ENCODE data around the gene LDB3.
"Not testable (repeated sequence)": the region's sequence is repeated elsewhere in the genome, so short reads cannot be mapped to it uniquely, and the experiment has no call there.

Gene LDB3

DNA sequence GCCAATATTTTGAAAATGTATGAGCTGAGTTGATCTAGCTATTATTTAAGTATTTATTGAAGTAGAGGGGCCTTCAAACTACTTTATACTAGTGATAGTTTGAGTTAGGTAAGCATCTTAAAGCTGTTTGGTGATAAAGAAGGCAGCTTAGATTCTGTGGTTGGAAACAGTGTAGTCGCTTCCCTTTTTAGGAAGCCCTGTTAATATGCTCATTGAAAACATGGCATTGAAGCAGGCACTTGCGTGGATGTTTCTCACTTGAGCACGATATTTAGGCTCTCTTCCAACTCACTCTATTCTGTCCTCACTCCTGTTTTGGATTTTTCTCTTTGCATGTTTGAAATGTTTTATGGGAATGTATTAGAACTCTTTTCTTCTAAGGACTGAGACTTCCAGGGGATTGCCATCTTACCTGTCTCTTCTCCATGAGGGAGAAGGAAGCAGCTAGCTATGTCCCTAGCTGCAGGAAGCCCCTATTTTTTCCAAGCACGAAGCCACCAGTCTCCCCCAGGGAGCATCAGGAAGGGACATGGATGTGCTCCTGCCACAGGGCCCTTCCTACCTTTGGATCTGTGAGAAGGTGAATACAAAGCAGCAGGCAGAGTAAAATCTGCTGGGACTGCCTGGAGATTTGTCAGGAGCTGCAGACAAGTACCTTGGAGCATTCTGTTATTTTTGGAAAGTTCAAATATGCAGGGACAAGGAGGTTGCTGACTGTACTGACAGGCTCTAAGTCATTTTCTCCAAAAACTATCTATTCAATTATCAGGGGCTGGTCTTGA lies 66.1 kb downstream of the LDB3 start:
- FAIRE-seq, result no peak

DNA sequence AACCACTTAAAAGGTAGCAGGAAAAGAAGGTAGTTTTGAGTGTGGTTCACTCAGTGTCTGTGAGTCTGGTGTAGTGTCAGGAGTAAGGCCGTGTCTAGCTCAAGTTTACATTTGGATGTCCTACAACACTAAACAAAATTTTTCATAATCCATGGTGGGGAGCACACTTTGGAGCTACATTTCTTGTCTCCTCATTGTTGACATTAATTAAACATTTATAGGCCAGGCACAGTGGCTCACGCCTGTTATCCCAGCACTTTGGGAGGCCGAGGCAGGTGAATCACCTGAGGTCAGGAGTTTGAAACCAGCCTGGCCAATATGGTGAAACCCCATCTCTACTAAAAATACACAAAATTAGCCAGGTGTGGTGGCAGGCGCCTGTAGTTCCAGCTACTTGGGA lies 67.0 kb downstream of the LDB3 start:
- not testable (repeated sequence) for FAIRE-seq

DNA sequence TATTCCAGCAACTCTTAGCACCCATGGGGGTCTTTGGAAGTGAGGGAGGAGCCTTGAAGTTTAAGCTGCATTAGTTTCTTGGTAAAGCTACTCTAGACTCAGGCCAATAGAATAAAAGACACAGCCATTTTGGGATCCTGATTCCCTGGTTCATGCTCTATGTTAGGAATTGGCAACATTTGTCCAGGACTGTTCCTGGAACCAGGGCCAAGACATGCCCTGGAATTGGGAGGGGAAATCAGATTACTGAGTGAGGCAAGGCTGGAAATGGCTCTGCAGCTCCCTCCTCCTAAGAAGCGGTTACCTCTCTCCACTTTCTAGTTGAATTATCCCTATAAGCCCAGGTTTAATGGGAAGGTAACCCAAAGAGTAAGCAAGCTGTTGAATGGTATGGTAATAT lies 73.9 kb downstream of the LDB3 start:
- FAIRE-seq, result no peak

DNA sequence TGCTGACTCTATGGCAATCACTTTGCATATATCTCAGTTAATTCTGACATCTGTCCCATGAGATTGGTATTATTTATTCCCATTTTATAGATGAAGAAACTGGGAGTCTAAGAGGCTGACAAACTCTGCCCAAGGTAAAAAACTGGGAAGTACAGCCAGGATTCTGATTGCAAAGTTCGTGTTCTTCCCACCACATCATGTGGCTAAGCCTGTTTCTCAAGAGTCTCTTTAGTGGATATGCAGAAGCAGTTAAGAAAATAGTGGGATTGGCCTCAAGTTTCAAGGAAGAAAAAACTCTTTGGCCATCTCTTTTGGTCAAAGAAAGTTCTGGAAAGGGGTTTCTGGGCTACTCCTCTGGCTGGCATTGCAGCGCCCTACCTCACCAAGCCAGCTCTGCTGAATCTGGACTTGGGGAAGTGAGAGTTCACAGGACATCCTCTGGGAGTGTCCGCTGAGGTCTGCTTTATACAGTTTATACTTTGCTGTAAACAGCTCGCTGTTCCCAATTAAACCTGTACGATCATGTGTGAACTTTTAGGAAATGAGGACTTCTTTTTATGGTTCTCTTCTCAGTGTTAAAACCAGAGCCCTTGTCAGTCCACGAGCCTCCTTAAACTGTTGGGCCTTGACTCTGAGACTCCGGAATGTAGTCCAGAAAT lies 75.9 kb downstream of the LDB3 start:
- FAIRE-seq, result no peak

DNA sequence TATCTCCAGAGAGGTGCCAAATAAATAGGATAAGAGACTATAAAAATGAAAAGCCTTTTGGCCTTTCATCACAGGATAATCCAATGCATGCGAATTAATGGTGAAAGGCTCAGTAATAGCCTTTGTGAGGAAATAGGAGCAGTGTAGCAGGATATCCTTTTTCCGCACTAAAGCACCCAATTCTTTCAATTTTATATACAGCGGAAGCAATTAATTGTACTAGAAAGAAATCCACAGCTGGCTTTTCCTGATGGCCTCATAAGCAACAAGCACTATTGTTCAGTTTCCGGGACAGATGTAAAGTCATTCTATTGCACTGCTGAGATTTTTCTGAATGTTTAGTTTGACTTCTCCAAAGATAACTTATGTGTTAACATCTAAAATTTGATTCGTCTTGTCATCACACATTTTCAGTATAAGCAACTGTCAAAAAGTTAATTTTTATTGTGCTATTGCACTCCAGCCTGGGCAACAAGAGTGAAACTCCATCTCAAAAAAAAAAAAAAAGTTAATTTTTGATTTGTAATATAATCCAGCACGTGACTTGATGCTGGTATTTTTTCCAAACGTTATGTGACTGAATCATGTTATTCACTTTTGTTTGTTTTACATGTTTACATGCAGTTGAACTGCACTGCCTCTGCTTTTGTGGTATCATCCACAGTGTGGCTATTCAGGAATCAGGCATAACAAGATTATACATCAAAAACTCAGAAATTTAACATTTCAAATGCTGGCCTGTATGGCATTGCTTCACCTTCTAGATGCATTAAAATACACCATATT lies 79.7 kb downstream of the LDB3 start:
- FAIRE-seq, result no peak

DNA sequence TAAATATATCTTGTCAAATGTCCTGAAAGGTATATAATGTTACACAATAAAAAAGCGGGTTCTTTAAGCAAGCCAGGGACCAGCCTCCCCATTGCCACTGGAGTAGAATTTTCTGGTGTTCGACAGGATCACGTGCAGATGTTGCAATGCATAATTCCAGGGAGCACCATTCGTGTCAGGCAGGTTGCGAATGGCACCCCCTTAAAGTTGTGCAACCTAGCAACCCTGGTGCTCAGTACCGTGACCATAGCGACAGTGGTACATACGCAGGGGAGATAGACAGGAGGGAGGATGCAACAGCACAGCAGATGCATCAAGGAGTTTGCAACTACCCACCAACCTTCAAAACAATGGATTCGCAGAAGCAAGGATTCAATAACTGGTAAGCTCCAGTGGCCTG lies 81.5 kb downstream of the LDB3 start:
- FAIRE-seq, result no peak

DNA sequence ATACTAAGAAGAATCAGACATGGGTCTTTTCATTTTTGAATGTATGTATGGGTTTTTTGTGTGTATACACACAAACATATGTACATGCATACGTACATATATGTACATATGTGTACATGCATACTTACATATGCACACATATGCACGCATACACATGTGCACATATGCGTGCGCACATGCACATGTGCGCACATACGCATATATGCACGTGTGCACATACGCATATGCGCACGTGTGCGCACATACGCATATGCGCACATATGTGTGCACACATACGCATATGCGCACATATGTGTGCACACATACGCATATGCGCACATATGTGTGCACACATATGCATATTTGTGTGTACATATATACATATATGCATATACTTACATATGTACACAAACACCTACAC lies 83.2 kb downstream of the LDB3 start:
- FAIRE-seq, result no peak

DNA sequence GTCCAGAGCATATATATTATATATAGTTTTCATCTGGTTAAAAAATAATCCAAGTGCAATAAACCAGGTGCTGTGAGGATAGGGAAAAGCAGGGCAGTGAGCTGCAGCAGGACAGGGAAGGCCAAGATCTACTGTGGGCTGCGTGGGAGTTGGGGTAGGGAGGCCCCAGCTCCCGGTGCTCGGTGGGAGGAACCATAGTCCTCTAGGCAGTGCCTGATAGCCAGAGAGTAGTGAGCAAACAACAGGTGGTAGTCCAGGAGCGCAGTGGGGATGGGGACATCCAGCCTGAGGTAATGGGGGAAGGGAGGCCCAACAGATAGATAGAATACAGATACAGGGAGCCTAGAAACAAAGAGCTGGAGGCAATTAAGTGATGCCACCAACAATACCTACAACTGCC lies 84.0 kb downstream of the LDB3 start:
- no peak for FAIRE-seq

DNA sequence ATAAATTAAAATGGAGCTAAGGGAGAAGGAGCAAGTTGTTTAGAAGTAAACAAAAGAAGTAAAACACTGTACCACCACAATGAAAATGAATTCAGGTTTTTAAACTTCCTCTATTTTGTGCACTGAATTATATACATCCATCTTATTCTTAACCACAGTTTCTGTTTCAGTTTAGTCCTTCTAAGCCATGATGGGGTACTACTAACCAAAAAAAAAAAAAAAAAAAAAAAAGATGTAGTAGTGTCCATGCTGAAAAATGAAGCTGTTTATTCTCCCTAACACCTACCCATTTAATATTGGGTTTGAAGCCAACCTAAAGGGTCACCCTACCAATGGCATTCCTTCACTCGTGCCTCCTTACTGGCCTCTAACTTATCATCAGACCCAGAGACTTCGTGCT lies 84.7 kb downstream of the LDB3 start:
- FAIRE-seq, result no peak

DNA sequence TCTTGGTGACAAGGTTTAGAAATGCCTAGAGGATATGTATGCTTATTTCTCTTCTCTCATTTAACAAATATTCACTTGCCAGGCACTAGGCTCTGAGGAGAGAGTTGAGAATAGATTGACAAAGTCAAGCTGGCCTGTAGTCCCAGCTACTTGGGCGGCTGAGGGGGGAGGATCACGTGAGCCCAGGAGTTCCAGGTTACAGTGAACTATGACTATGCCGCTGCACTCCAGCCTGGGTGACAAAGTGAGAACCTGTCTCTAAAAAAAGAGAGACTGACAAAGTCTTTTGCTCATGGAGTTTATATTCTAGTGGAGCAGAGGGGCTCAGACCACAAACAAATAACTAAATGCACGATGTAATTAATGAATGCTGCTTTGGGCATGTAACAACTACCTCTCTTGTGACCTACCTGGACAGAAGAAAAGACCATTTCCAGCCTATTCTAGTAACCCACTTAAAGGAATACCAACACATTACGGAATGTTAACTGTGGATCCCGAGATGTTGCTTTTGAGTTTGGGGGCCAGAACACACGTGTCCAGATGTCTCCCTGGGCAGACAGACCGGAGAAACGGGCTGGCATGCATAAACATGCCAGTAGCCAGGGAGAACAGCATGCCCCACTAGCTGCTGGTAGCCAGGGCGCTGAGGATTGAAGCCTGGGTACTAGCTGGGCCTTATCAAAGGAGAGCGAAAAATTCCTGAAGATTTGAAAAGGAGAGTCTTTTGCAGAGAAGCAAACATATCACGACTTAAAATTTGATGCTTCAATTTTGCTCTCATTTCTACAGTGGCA lies 85.5 kb downstream of the LDB3 start:
- FAIRE-seq, result no peak

DNA sequence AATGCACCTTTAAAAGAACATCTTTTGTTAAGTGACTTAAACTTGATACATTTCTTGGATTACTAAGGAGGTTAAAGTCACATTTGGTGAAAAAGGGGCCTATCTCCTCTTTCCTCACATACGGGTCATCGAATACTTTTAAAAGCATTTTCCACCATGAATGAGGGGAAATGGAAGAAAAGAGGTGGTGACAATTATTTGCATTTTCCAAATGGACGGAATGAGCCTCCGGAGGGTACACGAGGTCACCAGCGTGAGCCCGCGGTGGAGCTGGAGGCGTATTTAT lies 87.1 kb downstream of the LDB3 start:
- FAIRE-seq, result no peak

DNA sequence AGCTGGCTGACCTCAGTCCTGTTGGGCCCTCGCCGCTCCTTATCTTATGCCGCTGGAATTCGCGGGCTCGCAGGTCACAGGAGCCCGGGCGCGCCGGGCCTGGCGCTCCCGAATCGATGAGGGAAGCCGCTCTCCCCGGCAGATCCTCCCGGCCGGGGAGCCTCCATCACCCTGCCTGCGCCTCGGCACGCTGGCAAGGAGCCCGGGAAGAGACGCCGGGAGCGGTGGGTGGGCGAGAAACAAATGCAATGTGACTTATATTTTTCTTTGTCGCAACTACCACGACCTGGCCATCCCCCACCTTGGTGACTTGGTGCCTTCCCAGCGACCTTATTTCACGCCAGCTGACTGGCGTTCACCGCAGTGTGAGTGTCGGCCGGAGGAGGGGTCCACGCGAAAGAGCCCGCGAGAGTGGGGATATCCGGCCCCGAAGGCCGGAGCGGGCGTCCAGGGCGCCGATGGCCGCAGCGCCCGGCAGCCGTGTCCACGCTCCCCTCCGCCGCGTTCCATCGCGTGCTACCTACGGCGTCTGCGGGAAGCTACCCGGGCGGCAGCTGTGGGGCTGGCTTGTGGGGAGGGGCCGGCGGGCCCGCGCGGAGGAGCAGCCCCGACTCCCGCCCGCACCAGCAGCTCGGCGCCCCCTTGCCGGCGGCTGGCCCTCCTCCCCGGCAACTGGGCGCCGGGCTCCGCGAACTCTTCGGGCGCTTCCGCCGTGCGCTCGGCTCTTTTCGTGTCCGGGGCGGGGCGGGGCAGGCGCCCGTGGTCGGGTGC lies 87.6 kb downstream of the LDB3 start:
- no peak for FAIRE-seq

DNA sequence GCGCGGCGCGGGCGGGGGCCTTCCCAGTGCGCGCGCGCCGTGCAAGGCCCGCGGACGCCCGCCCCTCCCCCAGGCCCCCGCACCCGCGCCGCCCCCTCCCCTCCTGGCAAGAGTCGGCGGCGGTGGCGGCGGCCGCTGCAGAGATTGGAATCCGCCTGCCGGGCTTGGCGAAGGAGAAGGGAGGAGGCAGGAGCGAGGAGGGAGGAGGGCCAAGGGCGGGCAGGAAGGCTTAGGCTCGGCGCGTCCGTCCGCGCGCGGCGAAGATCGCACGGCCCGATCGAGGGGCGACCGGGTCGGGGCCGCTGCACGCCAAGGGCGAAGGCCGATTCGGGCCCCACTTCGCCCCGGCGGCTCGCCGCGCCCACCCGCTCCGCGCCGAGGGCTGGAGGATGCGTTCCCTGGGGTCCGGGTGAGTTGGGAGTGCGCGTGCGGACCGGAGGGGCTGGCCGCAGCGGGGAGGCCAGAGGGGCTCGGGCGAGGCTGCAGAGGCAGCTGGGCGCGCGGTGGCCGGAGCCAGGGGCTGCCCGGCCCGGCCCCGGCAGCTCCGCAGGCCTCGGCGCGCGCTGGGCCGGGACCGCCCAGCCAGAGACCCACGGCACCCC lies 88.3 kb downstream of the LDB3 start, which contains the start of gene BMPR1A:
Gene BMPR1A (plus strand): TSS at position 109 of the 602 bp plus-strand sequence. CDS start 119,400 bp downstream, outside the sequence.
- FAIRE-seq, result no peak

DNA sequence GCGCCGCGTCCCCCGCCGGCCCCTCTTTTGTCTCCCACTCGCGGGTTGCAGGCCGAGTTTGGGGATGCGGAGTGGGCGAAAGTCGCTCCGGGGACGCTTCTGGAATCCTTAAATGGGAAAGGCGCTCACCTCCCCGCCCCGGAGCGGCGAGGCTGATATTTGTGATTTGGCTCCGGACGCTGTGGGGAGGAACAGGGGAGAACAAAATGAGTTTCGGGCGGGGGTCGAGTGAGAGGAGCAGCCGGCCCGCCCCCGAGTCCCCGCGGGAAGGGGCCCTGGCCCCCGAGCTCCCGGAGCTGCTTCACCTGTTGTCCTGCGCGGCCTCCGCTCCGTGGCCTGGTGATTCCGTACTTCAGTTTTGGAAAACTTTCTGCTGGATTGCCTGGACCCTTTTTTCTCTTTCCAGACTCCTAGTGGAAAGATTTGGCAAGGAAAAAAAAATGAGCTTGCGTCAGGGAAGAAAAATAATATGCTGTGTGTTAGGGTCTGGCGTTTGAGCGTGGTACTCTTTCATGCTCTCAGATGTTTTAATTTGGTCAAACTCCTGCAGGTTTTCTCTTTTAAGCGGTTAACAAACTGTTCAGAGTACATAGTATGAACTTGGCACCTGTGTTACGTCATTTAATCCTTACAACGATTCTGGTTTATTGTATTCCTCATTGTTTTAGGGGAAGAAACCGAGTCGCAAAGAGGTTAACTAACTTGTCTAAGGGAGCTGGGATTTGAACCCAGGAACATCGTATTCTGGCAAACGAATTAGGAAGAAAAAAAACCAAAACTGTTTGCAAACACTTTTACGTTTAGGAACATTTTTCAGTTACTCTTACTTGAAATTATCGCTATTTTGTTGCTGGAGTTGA lies 89.0 kb downstream of the LDB3 start:
- FAIRE-seq, result no peak

DNA sequence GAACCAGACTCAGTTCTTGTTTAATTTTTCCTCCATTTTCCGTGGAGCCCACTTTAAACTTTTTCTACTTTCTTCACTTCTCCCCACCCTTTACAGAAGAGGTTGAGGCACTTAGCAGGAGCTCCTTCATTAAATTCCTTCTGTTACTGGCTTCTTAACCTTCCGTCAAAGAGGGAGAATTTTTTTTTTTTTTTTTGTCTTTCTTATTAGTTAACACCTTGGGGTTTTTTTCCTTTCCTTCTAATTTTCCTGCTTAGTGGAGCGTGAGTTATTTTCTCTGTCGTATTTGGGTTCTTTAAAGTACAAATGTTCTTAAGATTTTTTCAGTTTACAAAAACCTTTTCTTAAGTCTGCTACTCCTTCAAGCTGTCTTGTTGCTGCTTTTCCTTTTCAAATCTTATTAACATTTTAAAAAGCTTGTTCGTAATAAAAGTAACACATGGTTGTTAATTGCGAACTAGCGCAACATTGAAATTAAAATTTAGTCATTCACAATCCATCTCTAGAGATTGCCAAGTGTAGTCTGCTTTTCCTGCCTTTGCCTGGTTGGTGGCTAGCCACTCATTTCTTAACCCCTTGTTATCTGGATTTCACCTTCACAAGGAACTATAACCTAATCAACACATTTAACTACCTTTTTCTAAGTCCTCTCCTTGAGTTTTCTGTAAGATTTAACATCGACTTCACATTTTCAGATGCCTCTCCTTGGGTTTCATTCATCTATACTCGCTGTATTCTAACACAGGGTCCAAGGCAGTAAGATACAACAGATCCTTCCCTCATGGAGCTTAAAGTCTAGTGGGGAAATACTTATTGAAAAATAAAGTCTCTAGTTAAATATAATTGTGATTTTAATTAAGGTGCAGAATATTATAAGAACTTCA lies 90.1 kb downstream of the LDB3 start:
- no peak for FAIRE-seq

DNA sequence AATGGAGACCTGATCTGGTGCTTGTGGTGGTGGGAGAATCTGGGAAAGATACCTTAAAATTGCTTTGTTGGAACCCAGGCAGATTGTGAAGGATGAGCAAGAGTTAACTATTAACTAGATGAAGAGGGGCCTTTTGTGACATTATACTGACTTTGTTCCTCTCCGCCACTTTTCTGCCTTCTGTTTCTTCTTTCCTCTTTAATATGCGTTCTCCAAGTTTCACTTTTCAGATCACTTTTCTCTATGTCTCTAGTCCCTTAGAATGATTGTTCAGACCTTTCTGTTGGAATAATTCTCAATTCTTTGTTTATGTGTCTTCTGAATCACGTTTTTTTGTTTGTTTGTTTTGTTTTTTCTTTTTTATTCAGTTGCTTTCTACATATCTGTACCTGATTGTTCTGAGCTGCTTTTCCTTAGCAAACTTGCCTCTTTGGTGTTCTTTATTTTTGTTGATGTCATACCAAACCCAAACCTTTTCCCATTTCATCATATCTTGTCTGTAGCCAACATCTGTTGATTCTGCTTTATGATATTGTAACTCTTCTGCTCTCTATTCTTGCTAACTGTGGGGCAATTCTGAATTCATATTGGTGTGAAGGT lies 90.9 kb downstream of the LDB3 start:
- FAIRE-seq, result no peak

DNA sequence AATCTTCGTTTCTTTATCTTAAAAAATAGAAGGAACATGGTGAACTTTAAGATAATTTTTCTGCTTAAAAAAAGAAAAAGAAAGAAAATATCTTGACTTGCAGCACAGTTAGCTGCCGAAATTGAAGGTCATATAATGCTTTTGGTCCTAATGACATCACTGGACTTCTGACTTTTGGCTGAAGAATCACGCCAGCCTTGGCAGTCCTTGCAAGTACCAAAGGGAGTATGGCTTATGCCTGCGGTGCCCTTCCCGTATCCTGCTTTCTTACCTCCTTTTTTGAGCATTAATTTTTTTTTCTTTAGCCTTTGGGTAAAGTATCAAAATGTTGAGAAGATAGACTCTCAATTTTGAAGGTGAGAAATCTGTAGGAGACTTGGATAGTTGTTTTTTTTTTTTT lies 95.1 kb downstream of the LDB3 start:
- no peak for FAIRE-seq

DNA sequence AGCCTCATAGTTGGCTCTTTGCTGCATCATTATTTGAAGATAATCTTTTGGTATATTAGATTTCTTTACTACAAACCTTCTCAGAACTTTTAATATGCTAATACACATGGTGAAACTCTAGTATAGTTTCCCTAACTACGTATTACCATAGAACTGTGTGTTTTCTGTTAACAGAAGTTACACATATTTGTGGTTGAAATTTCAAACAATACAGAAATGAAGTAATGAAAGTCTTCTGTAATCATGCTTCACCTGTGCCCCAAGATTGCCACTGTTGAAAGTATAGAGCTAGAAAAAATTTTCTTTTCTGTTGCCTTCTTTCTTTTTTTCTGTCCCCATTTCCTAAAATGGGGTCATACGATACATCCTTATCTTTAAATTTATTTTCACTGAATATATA lies 97.2 kb downstream of the LDB3 start:
- FAIRE-seq, result no peak

DNA sequence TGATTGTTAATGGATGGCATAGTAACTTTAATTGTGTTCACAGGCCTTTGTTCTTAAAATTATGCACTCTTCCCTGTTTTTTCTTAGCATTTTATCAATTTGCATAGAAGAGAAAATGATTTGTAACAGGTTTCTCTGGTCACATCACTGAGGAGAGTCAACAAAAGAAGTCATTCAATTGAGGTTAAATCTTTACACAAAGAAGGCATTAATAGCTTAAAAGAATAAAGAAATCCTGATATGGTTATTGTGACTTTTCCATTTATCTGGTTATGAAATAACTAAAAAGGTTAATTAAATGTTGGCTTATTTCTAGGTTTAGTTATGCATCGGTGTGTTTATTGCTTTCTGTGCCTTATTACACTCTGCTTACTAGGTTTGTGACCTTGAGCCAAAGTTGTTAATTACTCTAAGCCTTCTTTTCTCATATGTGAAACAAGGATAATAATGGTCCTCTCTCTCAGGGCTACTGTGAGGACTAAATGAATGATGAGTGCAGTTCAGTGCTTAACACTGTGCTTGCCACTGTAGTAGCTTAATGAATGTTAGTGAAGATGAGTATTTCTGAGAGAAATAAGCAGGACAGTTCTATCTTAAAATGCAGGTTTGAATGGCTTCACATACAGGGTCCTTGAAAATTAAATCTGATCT lies 100.2 kb downstream of the LDB3 start:
- FAIRE-seq, result no peak
